ENCODE data around the gene CRISPLD2.

DNA sequence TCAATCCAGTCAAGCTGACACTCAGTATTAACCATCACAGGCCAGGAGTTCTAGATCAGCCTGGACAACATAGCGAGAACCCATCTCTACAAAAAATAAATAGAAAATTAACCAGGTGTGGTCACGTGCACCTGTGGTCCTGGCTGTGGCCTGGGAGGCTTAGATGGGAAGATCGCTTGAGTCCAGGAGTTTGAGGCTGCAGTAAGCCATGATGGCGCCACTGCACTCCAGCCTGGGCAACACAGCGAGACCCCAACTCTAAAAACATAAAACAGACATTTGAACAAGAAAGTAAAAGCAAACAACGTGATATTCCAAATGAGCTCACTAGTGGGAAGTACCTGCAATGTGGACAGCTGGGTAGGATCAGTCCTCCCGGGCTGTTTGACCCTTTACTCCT, 41.9 kb downstream of the CRISPLD2 start:
- TF ChIP-seq, protein P1, sequence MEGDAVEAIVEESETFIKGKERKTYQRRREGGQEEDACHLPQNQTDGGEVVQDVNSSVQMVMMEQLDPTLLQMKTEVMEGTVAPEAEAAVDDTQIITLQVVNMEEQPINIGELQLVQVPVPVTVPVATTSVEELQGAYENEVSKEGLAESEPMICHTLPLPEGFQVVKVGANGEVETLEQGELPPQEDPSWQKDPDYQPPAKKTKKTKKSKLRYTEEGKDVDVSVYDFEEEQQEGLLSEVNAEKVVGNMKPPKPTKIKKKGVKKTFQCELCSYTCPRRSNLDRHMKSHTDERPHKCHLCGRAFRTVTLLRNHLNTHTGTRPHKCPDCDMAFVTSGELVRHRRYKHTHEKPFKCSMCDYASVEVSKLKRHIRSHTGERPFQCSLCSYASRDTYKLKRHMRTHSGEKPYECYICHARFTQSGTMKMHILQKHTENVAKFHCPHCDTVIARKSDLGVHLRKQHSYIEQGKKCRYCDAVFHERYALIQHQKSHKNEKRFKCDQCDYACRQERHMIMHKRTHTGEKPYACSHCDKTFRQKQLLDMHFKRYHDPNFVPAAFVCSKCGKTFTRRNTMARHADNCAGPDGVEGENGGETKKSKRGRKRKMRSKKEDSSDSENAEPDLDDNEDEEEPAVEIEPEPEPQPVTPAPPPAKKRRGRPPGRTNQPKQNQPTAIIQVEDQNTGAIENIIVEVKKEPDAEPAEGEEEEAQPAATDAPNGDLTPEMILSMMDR (IDR thresholded peaks at IDR 0.05; ENCODE audit: insufficient read depth, low read length), result no peak
- TF ChIP-seq POLR2AphosphoS5 (IDR thresholded peaks at IDR 0.05; ENCODE audit: low read depth), result no peak
- no peak for TF ChIP-seq GABPA (IDR thresholded peaks at IDR 0.05; ENCODE audit: low read depth)

All from HL-60 (cell line).